ENCODE measurements around the gene KIAA1217.

The KIAA1217 gene

GRCh38 chr10:24449769-24450310 is 240.9 kb downstream of the KIAA1217 start:
- DNase-seq, result no peak

GRCh38 chr10:24451325-24451820 is 242.4 kb downstream of the KIAA1217 start:
- no peak for DNase-seq

- no peak for DNase-seq
Measured at GRCh38 chr10:24452030-24452429, 243.1 kb downstream of the KIAA1217 start.

- DNase-seq, result no peak
Measured at GRCh38 chr10:24453404-24453830, 244.5 kb downstream of the KIAA1217 start.

GRCh38 chr10:24453973-24454372 is 245.0 kb downstream of the KIAA1217 start:
- DNase-seq, result no peak

- DNase-seq, result no peak
Measured at GRCh38 chr10:24455447-24455846, 246.5 kb downstream of the KIAA1217 start.

GRCh38 chr10:24456322-24456721 is 247.4 kb downstream of the KIAA1217 start:
- no peak for DNase-seq

- DNase-seq, result no peak
Measured at GRCh38 chr10:24457661-24458318, 248.9 kb downstream of the KIAA1217 start.

- DNase-seq, result no peak
Measured at GRCh38 chr10:24459836-24460235, 250.9 kb downstream of the KIAA1217 start.

GRCh38 chr10:24462291-24462813 is 253.4 kb downstream of the KIAA1217 start:
- no peak for DNase-seq

GRCh38 chr10:24462889-24463552 is 254.1 kb downstream of the KIAA1217 start:
- no peak for DNase-seq

GRCh38 chr10:24463611-24464426 is 254.9 kb downstream of the KIAA1217 start:
- DNase-seq, result no peak

- DNase-seq, result no peak
Measured at GRCh38 chr10:24465124-24465874, 256.4 kb downstream of the KIAA1217 start.

- DNase-seq, result no peak
Measured at GRCh38 chr10:24465891-24466818, 257.2 kb downstream of the KIAA1217 start.

GRCh38 chr10:24467136-24467535 is 258.2 kb downstream of the KIAA1217 start:
- DNase-seq, result no peak

- DNase-seq, result no peak
Measured at GRCh38 chr10:24467605-24468004, 258.7 kb downstream of the KIAA1217 start.

- DNase-seq, result no peak
Measured at GRCh38 chr10:24468281-24468751, 259.4 kb downstream of the KIAA1217 start.

GRCh38 chr10:24469993-24470392 is 261.1 kb downstream of the KIAA1217 start:
- no peak for DNase-seq

- no peak for DNase-seq
Measured at GRCh38 chr10:24475598-24475997, 266.7 kb downstream of the KIAA1217 start.

GRCh38 chr10:24476913-24477701 is 268.2 kb downstream of the KIAA1217 start:
- DNase-seq, result no peak

Data from NCI-H1436 treated with DMSO at 0.1 percent for 48 hours (cell line).